ENCODE data around the gene DBF4B. TPM values are rescaled to one million over a fixed set of nuclear protein-coding genes. Genes with fewer than 3 reads are reported as not detected.

Gene DBF4B
- total RNA-seq, 1 experiment from 2014 or later: 24.7 TPM

DNA sequence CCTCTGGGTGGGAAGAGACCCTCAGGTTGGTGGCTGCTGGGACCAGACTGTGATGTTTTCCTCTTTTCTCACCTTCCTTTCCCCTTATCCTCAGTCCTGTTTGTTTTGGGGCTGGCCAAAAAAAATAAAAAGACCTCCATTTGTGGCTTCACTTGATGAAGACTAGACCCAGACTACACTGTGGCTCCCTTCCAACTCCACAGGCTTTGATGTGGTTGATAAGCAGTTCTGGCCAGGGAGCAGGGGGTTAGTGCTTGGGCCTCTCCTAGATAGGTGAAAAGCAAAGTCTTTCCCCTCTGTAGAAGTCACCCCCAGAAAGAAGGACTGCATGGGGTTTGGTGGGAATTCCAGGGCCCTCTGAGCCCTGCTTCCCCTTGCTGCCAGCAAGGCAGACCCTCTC is 39.1 kb downstream of the DBF4B start:
- no peak for TF ChIP-seq CTCF (conservative IDR thresholded peaks at IDR 0.05)
- Histone ChIP-seq H3K27ac (ENCODE audit: insufficient read length, low read depth, low read length) (no peak overlapping the region), H2AFZ (ENCODE audit: low read length) (no peak overlapping the region), H2BK15ac (ENCODE audit: low read depth, low read length) (no peak overlapping the region), H2BK20ac (ENCODE audit: low read depth, low read length, poor library complexity, severe bottlenecking) (no peak overlapping the region), H3K79me1 (ENCODE audit: insufficient read depth, low read depth, low read length, poor library complexity, severe bottlenecking) (no peaks in the 10 kb centered on the region), H3K56ac (ENCODE audit: insufficient read length, low read depth, low read length) (no peak overlapping the region), H4K8ac (replicated peaks; ENCODE audit: insufficient read length, low read depth, low read length) (no peak overlapping the region), H3K4me1 (ENCODE audit: insufficient read depth, low read length) (no peaks in the 10 kb centered on the region), H2BK120ac (ENCODE audit: low read depth, low read length, poor library complexity, severe bottlenecking) (no peak overlapping the region), H3K27me3 (ENCODE audit: insufficient read depth, low read length) (no peaks in the 10 kb centered on the region), H4K5ac (ENCODE audit: insufficient read length, low read depth, low read length) (no peak overlapping the region), H3K18ac (ENCODE audit: insufficient read length, low read depth, low read length) (no peak overlapping the region), H3K4ac (ENCODE audit: low read depth, low read length) (no peak overlapping the region), H3K79me2 (ENCODE audit: insufficient read depth, low read length) (no peaks in the 10 kb centered on the region), H4K91ac (ENCODE audit: insufficient read length, low read depth, low read length) (no peak overlapping the region), H3K23ac (ENCODE audit: insufficient read length, low read depth, low read length) (no peak overlapping the region), H2BK5ac (ENCODE audit: insufficient read length, low read length) (no peak overlapping the region), H3K4me2 (ENCODE audit: insufficient read depth, insufficient read length, low read length) (no peak overlapping the region), H3K9me3 (ENCODE audit: control insufficient read depth, low read depth, low read length) (no peaks in the 10 kb centered on the region), H3K9ac (ENCODE audit: extremely low read depth, insufficient read length, low read length) (no peak overlapping the region), H3K14ac (ENCODE audit: insufficient read depth, low read length) (no peak overlapping the region), H3K23me2 (ENCODE audit: insufficient read length, low read depth, low read length, poor library complexity, severe bottlenecking) (no peaks in the 10 kb centered on the region), H2AK5ac (ENCODE audit: insufficient read length, low read length) (no peak overlapping the region), H3T11ph (ENCODE audit: low read length) (no peak overlapping the region), H2BK12ac (ENCODE audit: insufficient read length, low read depth, low read length) (no peak overlapping the region), H4K20me1 (ENCODE audit: control insufficient read depth, insufficient read depth, insufficient read length) (no peaks in the 10 kb centered on the region)
- no peak overlapping the region for H3K4me3 Mint-ChIP-seq
- H3K27ac Mint-ChIP-seq: no peak overlapping the region
- DNase-seq: no peak
- no peaks in the 10 kb centered on the region; the same call in 1 of the 2 replicates for H3K27me3 Mint-ChIP-seq (ENCODE audit: low read depth)
- H3K4me1 Mint-ChIP-seq: no peaks in the 10 kb centered on the region; a peak in 1 of 4 replicates
- no peaks in the 10 kb centered on the region for H3K9me3 Mint-ChIP-seq
- peaks cover 24 to 62% (median 53%) of the 10 kb centered on the region in 3 experiments for H3K36me3 Mint-ChIP-seq (ENCODE audit: insufficient read depth in 1 of 3, low read depth in 3 of 3)

Data from H9 (cell line).